Mucosa of descending colon (tissue), 3 donors: ENCODE data around the gene CHERP. TPM values are rescaled to one million over a fixed set of nuclear protein-coding genes. Genes with fewer than 3 reads are reported as not detected.
"Not testable (repeated sequence)": the region's sequence is repeated elsewhere in the genome, so short reads cannot be mapped to it uniquely, and the experiment has no call there.

Experiments used
- ATAC-seq: fragments of 200-7000 bp; cut with Tn5 transposase; one replicate; pipeline ENCODE4 v1.9.1; 2020; ENCODE audit warnings: mild to moderate bottlenecking, moderate library complexity
- DNase-seq, 3 donors: peaks; one replicate each; pipeline ENCODE4 v3.0.0-alpha.2; 2020
- H3K36me3 ChIP-seq: fragments of 200-600 bp; one replicate; pipeline ENCODE4 v1.8.0; 2021; ENCODE audit warnings: low read depth, mild to moderate bottlenecking
- H3K4me1 ChIP-seq: fragments of 200-600 bp; one replicate; pipeline ENCODE4 v1.8.0; 2021; ENCODE audit warnings: low read depth, mild to moderate bottlenecking
- H3K4me3 ChIP-seq: fragments of 200-600 bp; one replicate; pipeline ENCODE4 v1.8.0; 2021; ENCODE audit warnings: mild to moderate bottlenecking
- H3K9me3 ChIP-seq: fragments of 200-600 bp; one replicate; pipeline ENCODE4 v1.8.0; 2021; ENCODE audit warnings: mild to moderate bottlenecking
- intact Hi-C, 2 donors: fragments of 100-400 bp; cut with DNase I in 1 of 2; cut with micrococcal nuclease in 1 of 2; formaldehyde crosslinking; loops; one replicate each; pipeline versions ENCODE4 v1.11.0 to v1.11.1; 2022; cut with DNase I, micrococcal nuclease
- total RNA-seq, 3 donors: library from RNA; stranded (reverse); fragmentation: NEBNext Ultra II Directional in 2 of 3; extraction: Animal tissue kit (Norgen Biotek cat#: 25700) in 2 of 3; gene quantifications; one replicate each; pipeline versions ENCODE4 v1.2.1 to v1.2.4, GENCODE V29; 2021 to 2023
- TF ChIP-seq, protein P1 (sequence below): fragments of 200-600 bp; IDR thresholded peaks from one replicate; pipeline ENCODE4 v1.8.0; 2022; ENCODE audit warnings: antibody characterized with exemption, mild to moderate bottlenecking
- donor health status: DM: no; HTN: no; CAD: no; lungs with moderate emphysema.
- donor health status: DM: no; HTN: no; CAD: no.
- donor health status: DM: no; HTN: yes; CAD: no.

Gene CHERP
- total RNA-seq, 3 donors from 2014 or later = 36.3 to 43.0 (median 38.8) TPM

GRCh38 chr19:16559780-16560276 lies 17.6 kb upstream of the CHERP start:
- TF ChIP-seq, protein P1, sequence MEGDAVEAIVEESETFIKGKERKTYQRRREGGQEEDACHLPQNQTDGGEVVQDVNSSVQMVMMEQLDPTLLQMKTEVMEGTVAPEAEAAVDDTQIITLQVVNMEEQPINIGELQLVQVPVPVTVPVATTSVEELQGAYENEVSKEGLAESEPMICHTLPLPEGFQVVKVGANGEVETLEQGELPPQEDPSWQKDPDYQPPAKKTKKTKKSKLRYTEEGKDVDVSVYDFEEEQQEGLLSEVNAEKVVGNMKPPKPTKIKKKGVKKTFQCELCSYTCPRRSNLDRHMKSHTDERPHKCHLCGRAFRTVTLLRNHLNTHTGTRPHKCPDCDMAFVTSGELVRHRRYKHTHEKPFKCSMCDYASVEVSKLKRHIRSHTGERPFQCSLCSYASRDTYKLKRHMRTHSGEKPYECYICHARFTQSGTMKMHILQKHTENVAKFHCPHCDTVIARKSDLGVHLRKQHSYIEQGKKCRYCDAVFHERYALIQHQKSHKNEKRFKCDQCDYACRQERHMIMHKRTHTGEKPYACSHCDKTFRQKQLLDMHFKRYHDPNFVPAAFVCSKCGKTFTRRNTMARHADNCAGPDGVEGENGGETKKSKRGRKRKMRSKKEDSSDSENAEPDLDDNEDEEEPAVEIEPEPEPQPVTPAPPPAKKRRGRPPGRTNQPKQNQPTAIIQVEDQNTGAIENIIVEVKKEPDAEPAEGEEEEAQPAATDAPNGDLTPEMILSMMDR = no peak
- intact Hi-C loops = no loop called here
- ATAC-seq (no peak), DNase-seq (no peak)
- H3K4me1 ChIP-seq = no peaks in the 10 kb centered on the region
- H3K36me3 ChIP-seq = no peaks in the 10 kb centered on the region
- no peaks in the 10 kb centered on the region for H3K9me3 ChIP-seq
- no peak overlapping the region for H3K4me3 ChIP-seq

DNA sequence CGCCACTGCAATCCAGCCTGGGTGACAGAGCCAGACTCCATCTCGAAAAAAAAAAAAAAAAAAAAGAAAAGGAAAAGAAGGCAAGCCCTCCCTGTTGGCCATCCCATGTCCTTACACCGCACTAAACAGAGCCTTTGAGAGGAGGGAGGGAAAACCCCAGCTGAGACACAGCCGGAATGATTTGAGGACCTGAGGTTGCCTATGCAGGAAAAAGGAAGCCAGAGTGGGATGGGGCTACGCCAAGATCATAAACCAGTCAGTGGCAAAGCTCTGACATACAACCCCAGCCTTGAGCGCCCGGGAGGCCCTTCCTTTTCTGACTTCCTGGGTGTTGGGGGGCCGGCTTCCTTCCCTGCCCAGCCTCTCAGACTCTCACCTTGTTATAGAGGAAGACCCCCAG lies 12.5 kb upstream of the CHERP start:
- Histone ChIP-seq H3K36me3 (no peaks in the 10 kb centered on the region), H3K4me3 (no peak overlapping the region), H3K9me3 (no peaks in the 10 kb centered on the region), H3K4me1 (no peaks in the 10 kb centered on the region)
- ATAC-seq = no peak
- TF ChIP-seq, protein P1 = no peak
- no peak for DNase-seq
- intact Hi-C loops = no loop called here

DNA sequence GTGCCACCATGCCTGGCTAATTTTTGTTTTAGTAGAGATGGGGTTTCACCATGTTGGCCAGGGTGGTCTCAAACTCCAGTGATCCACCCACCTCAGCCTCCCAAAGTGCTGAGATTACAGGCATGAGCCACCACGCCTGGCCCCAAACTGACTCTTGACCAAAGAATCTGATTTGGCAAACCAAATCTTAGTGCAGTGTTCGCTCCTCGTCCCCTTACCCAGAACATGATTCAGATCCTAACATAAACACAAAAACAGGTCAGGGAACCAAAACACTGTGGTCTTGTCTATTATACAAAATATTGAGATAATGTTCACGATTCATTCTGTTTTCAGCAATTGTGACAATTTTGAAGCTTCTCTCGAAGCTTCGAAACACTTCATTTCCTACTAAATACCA lies 9.7 kb upstream of the CHERP start:
- ATAC-seq, H3K4me3 ChIP-seq, intact Hi-C loops, DNase-seq, H3K9me3 ChIP-seq, H3K4me1 ChIP-seq, H3K36me3 ChIP-seq: not testable (repeated sequence)

DNA sequence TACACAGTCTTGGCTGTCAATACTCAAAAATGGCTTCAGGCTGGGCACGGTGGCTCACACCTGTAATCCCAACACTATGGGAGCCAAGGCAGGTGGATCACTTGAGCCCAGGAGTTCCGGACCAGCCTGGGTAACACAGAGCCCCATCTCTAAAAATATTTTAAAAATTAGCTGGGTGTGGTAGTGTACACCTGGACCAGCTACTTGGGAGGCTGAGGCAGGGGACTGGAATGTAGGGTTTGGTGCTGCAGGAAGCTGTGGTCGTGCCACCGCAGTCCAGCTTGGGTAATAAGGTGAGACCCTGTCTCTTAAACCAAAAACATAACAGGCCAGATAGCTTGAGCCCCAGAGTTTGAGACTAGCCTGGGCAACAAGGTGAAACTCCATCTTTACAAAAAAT lies 6.7 kb upstream of the CHERP start:
- TF ChIP-seq, protein P1 = no peak
- ATAC-seq (no peak), DNase-seq (no peak)
- Histone ChIP-seq H3K4me3 (no peak overlapping the region), H3K9me3 (no peaks in the 10 kb centered on the region), H3K4me1 (no peaks in the 10 kb centered on the region), H3K36me3 (no peaks in the 10 kb centered on the region)
- intact Hi-C loops = no loop called here

DNA sequence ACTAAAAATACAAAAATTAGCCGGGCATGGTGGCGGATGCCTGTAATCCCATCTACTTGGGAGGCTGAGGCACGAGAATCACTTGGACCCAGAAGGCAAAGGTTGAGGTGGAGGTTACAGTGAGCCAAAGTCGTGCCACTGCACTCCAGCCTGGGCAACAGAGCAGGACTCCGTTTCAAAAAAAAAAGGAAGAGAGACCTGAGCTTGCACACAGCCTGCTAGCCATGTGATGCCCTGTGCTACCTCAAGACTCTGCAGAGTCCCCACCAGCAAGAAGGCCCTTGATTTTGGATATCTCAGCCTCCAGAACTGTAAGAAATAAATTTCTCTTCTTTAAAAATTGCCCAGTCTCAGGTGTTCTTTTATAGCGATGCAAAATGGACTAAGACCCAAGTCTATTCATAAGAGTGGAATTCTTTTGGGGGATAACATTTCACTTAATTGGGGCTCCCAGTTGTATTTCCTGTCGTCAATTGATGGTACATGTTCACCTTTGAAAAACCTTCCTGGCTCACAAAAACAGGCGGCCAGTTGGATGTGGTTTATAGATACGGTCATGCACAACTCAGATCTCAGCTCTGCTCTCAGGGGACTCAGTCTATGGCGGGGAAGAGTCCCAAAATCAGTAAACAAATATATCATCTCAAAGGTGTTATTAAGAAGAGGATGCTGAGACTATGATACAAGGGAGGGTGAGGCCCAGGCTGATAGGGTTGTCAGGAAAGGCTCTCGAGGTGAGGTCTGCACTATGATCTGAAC lies 2.4 kb upstream of the CHERP start:
- TF ChIP-seq, protein P1 = no peak
- Histone ChIP-seq H3K36me3 (no peaks in the 10 kb centered on the region), H3K4me3 (no peak overlapping the region), H3K9me3 (no peaks in the 10 kb centered on the region), H3K4me1 (peaks cover 21% of the 10 kb centered on the region)
- ATAC-seq (no peak), DNase-seq (no peak)
- intact Hi-C loops = no loop called here

DNA sequence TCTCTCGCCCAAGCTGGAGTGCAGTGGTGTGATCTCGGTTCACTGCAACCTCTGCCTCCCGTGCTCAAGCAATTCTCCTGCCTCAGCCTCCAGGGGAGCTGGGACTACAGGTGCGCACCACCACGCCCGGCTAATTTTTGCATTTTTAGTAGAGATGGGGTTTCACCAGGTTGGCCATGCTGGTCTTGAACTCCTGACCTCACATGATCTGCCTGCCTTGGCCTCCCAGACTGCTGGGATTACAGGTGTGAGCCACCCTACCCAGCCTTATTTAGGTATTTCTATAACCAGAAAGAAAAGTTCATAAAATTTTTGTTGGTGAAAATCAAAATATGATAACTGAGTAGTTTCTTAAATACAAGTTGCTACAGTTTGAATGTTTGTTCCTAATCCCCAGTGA lies 1.5 kb upstream of the CHERP start:
- H3K4me3 ChIP-seq, ATAC-seq, H3K36me3 ChIP-seq, DNase-seq, H3K9me3 ChIP-seq, intact Hi-C loops: not testable (repeated sequence)
- H3K4me1 ChIP-seq = peaks cover 21% of the 10 kb centered on the region
